HG02981 (cell line): ENCODE measurements around the gene CDYL.
"Not testable (repeated sequence)": the region's sequence is repeated elsewhere in the genome, so short reads cannot be mapped to it uniquely, and the experiment has no call there.

Experiments
- ATAC-seq: cut with Tn5 transposase; IDR thresholded peaks from one replicate; pipeline ENCODE4 v1.9.1; 2021; ENCODE audit warnings: mild to moderate bottlenecking, moderate library complexity; ENCODE audit not compliant: unreplicated experiment

Gene CDYL

GRCh38 chr6:4983322-4983721, 207.1 kb downstream of the CDYL start:
- no peak for ATAC-seq

- no peak for ATAC-seq
These were observed 210.8 kb downstream of the CDYL start for GRCh38 chr6:4986999-4987398.

GRCh38 chr6:4987432-4987831, 211.2 kb downstream of the CDYL start:
- ATAC-seq: no peak

GRCh38 chr6:4994741-4995140, 218.5 kb downstream of the CDYL start:
- ATAC-seq: no peak

GRCh38 chr6:4997862-4998261, 221.7 kb downstream of the CDYL start:
- no peak for ATAC-seq

- no peak for ATAC-seq
These were observed 223.4 kb downstream of the CDYL start for GRCh38 chr6:4999586-4999985.

- peak; percentile 95 for ATAC-seq
These were observed 227.6 kb downstream of the CDYL start, which contains the start of gene RPP40 for GRCh38 chr6:5003604-5004372. RPP40 (minus strand) TSS chr6:5004037; CDS start chr6:5004002, 35 bp downstream.

GRCh38 chr6:5004373-5005037, 228.3 kb downstream of the CDYL start:
- ATAC-seq: no peak

- ATAC-seq: not testable (repeated sequence)
These were observed 228.8 kb downstream of the CDYL start for GRCh38 chr6:5005038-5005433.
